ENCODE data around the gene H2BK1.

H2BK1 gene

GRCh38 chr7:151198945-151199848, 11.1 kb downstream of the H2BK1 start:
- DNase-seq = no peak

DNA sequence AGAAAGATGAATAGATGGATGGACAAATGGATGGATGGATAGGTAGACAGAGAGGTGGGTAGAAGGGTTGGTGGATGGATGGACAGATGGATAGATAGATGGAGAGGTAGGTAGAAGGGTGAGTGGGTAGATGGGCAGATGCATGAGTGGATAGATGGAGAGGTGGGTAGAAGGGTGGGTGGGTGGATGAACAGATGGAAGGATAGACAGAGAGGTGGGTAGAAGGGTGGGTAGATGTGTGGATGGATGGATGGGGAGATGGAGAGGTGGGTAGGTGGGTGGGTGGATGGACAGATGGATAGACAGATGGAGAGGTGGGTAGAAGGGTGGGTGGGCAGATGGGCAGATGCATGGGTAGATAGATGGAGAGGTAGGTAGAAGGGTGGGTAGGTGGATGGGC, 12.4 kb downstream of the H2BK1 start:
- no peak for DNase-seq

DNA sequence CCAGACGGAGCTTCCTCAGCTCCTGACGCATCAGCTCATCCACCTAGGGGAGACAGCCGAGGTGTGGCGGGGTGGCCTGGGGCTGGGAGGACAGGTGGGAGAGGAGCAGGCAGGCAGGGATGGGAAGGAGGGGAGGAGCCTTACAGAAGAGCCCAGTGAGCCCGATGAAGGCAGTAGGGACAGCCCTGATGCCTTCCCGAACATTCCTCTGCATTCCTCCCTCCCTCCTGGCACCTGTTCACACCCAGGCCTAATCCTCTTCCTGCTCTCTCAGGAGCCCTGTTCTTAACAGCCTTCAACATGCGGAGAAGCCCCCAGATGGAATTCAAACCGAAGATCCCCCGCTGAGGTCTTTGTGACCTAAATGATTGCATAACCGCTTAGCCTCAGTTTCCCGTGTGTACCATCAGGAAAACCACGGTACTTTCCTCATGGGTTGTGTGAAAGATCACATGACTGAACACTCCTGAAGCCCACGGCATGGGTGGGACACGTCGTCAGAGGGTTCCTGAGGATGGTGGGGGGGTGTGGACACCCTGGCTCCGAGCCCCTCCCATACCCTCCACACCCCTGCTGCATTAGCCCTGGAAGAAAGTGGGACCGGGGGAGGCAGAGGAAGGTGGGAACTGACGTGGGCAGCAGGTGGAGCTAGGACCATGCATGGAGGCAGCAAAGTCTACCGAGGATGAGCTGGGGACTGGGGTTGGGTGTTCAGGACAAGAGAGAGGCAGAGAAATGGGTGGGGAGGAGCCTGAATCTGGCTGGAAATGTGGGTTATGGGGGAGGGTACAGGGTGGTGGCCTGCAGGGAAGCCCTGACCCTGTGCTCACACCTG, 14.5 kb downstream of the H2BK1 start:
- no peak for DNase-seq

DNA sequence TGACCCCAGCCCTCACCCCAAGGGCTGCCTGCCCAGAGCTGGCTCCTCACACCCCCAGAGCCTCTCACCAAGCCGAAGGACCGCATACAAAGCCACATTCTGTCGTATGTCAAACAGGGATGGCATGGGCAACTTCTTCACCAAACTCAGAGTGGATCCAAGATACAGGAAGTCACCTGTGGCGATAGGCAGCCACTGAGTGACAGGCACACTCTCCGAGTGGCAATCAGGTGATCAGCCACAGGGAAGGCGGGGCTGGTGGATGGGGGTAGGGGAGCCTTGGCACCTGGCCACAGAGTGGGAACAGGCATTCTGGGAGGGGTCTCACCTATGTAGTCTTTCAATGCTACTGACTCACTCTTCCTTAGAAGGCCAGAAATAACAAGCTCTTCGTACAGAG, 16.1 kb downstream of the H2BK1 start:
- DNase-seq = no peak

GRCh38 chr7:151193203-151193978, 16.9 kb downstream of the H2BK1 start:
- DNase-seq = no peak

DNA sequence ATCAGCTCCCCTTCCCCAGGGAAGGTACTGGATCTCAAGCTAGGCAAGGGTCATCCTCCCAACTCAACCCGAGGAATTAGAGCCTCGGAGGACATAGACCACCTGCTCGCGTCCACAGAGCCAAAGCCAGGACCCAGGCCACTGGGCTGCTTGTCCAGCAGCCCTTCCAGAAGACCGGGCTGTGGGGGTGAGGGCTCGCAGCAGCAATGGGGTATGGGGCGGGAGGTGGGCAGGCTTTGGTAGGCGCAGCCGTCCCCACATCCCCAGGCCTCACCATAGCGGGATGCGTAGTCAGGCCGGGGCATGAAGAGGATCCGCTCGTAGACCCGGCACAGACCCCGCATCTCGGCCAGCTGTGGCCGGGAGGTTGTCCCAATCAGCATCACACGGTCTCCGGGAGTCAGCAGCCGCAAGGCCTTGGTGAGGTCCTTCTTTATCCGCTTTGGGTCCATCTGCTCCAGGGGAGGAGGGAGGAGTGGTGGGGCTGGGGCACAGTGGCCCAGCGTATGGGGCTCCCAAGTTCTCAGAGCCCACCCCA, 18.2 kb downstream of the H2BK1 start:
- DNase-seq = no peak

DNA sequence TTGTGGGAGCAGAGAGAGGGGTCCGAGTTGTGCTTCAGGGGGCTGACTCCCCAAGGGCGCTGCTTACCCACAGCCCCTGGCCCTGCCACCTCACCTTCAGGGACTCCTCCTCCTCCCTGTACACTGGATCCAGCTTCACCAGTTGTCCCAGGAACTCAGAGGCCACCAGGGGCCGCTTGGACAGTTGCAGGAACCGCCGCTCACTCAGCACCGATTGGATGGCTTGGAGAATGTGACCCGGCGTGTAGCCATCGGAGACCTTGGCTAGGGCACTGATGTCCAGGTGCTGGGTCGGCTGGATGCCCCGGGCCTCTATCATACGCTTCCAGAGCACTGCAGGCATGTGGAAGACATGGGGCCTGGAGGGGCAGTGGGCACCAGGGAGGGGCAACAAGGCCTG, 18.7 kb downstream of the H2BK1 start:
- no peak for DNase-seq

DNA sequence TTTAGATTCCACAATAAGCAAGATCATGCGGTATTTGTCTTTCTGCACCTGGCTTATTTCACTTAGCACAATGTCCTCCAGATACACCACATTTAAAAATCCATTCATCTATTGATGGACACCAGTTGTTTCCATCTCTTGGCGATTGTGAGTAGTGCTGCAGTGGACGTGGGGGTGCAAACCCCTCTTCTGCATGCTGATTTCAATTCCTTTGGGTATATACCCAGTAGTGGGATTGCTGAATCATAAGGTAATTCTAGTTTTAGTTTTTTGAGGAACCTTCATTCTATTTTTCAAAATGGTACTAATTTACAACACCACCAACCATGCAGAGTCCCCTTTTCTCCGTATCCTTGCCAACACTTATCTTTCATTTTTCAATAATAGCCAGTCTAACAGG, 21.2 kb downstream of the H2BK1 start:
- no peak for DNase-seq

GRCh38 chr7:151188252-151188542, 22.1 kb downstream of the H2BK1 start:
- no peak for DNase-seq

DNA sequence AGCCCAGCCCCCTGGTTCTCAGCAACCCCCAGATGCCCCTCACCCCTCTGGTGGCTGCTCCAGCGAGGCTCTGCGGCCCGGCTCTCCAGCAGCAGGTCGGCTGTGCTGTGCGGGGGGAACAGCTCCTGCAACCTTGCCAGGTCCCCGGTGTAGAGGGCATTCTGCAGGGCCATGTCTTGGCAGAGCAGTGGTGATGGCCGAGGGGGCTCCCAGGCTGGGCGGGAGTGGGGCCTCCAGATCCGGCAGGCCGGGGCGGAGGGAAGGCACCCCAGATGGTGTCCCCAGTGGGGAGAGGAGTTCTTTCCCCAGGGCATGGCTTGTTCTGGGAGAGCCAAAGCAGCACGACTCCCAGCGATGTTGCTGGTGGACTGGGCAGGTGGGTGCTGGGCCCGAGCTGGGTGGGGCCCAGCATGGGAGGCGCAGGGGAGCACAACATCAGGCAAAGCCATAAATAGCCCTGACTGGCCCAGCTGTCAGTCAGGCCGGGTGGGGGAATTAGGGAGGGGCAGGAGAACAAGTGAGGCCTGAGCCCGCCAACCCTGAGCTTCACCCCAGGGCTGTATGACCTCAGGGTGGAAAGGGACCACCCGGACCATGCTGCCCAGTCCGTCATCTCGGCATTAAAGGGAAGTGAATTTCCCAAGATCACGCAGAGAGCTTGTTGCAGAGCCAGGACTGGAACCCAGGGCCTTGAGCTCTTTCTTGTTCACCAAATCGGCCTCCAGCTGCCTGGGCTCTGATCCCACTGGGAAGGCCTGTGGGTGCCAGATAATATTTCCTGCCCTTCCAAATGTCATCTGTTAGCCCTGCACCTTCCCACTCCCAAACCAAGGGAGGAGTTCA, 22.7 kb downstream of the H2BK1 start:
- DNase-seq = no peak

- no peak for DNase-seq
These were observed 23.5 kb downstream of the H2BK1 start, which contains the start of gene ASB10 for GRCh38 chr7:151186640-151187408. ASB10 (minus strand) TSS chr7:151187250; CDS start chr7:151187130, 120 bp downstream.

- no peak for DNase-seq
These were observed 24.3 kb downstream of the H2BK1 start for GRCh38 chr7:151185762-151186639.

DNA sequence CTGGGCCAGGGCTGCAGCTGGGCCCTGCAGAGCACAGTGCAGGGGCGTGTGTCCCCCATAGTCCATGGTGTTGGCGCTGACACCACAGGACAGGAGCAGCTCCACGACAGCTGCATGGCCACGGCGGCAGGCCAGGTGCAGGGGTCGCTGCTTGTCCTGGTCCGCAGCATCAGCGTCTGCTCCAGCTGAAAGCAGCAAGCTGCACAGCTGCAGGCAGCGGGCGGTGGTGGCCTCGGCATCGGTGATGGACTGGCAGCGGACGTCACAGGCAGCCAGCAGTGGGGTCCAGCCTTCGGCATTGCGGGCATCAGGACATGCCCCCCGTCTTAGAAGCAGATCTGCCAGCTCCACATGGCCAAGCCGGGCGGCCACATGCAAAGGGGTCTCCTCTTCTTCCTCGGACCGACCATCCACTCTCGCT, 29.3 kb downstream of the H2BK1 start:
- DNase-seq = no peak

DNA sequence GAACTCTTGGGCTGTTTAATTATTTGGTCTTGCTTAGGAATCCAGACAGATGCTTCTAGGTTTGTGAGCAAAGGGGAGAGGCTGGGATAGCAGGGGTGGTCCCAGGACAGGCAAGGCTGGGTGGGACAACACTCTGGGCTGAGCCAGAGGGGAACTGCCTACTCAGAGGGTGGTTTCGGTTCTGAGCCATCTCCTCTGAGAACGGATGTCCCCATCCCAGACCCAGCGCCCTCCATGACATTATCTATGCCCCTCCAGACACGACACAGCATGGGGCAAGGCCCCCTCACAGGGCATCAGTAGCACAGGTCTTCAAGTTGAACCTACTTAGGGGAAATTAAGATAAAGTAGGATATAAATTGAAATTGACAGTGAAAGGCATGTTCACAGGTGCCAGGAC, 30.3 kb downstream of the H2BK1 start:
- no peak for DNase-seq

- no peak for DNase-seq
These were observed 30.9 kb downstream of the H2BK1 start for GRCh38 chr7:151179287-151179860.

- no peak for DNase-seq
These were observed 31.5 kb downstream of the H2BK1 start for GRCh38 chr7:151178831-151179230.

- DNase-seq = no peak
These were observed 32.1 kb downstream of the H2BK1 start for GRCh38 chr7:151178236-151178635.

GRCh38 chr7:151177310-151177709, 33.0 kb downstream of the H2BK1 start:
- DNase-seq = no peak

GRCh38 chr7:151176401-151176800, 33.9 kb downstream of the H2BK1 start:
- no peak for DNase-seq

- DNase-seq = no peak
These were observed 34.4 kb downstream of the H2BK1 start for GRCh38 chr7:151175793-151176311.

Measured in inflammatory macrophage treated with lipopolysaccharide for 4 hours (primary cell).